Tibial nerve (tissue), 4 donors: ENCODE results near the gene USHBP1. TPM values are rescaled to one million over a fixed set of nuclear protein-coding genes. Genes with fewer than 3 reads are reported as not detected.

Experiments used
- DNase-seq, 2 donors: peaks; one replicate each; pipeline ENCODE4 v3.0.0-alpha.2; 2019; ENCODE audit warnings: low spot score in 2 of 2
- H3K27ac ChIP-seq, 4 donors: fragments of 200-600 bp; sonication (generic) in 3 of 4; one replicate each; pipeline ENCODE4 v1.5.1; 2017 to 2019; ENCODE audit warnings: mild to moderate bottlenecking in 1 of 4
- H3K27me3 ChIP-seq, 2 donors: fragments of 200-600 bp; sonication (generic) in 1 of 2; one replicate each; pipeline versions ENCODE4 v1.5.1 to v1.6.0; 2017 to 2019
- H3K36me3 ChIP-seq, 3 donors: fragments of 200-600 bp; sonication (generic); one replicate each; pipeline ENCODE4 v1.5.1; 2018 to 2019
- H3K4me1 ChIP-seq, 4 donors: fragments of 200-600 bp; sonication (generic) in 3 of 4; one replicate each; pipeline ENCODE4 v1.5.1; 2017 to 2019
- H3K4me3 ChIP-seq, 4 donors: fragments of 200-600 bp; sonication (generic) in 3 of 4; one replicate each; pipeline ENCODE4 v1.5.1; 2017 to 2019; ENCODE audit warnings: mild to moderate bottlenecking in 1 of 4, moderate library complexity in 1 of 4
- H3K9me3 ChIP-seq, 4 donors: fragments of 200-600 bp; sonication (generic) in 3 of 4; one replicate each; pipeline ENCODE4 v1.5.1; 2017 to 2019
- EP300 ChIP-seq, 2 donors: sonication (generic); formaldehyde crosslinking; IDR thresholded peaks; one replicate each; pipeline ENCODE4 v1.6.1; 2017; ENCODE audit warnings: antibody characterized with exemption in 2 of 2, mild to moderate bottlenecking in 1 of 2
- POLR2A ChIP-seq, 2 donors: fragments of 450-650 bp; IDR thresholded peaks; one replicate each; pipeline ENCODE4 v1.6.1; 2017; ENCODE audit warnings: antibody characterized with exemption in 2 of 2, mild to moderate bottlenecking in 2 of 2, moderate library complexity in 2 of 2
- WGBS, 2 donors: methylation state at CpG; one replicate each; pipeline ENCODE4 v1.1.5; 2018; 5-methylcytosine and 5-hydroxymethylcytosine counted together
- total RNA-seq, 4 donors: library from RNA; depleted of rRNA; stranded (reverse); fragments of >200 nt; gene quantifications; one replicate each; pipeline ENCODE4 v1.1.0, GENCODE V29; 2016
- TF ChIP-seq, protein P1 (sequence below), 5 experiments: fragments of 200-600 bp in 3 of 5; fragments of 450-650 bp in 2 of 5; sonication (generic) in 3 of 5; IDR thresholded peaks; one replicate each; pipeline ENCODE4 v1.5.1; 2016 to 2019; ENCODE audit warnings: antibody characterized with exemption in 5 of 5, mild to moderate bottlenecking in 3 of 5, moderate library complexity in 2 of 5

The USHBP1 gene
- total RNA-seq, 4 donors from 2014 or later: 3.1 to 29.4 (median 17.5) TPM

DNA sequence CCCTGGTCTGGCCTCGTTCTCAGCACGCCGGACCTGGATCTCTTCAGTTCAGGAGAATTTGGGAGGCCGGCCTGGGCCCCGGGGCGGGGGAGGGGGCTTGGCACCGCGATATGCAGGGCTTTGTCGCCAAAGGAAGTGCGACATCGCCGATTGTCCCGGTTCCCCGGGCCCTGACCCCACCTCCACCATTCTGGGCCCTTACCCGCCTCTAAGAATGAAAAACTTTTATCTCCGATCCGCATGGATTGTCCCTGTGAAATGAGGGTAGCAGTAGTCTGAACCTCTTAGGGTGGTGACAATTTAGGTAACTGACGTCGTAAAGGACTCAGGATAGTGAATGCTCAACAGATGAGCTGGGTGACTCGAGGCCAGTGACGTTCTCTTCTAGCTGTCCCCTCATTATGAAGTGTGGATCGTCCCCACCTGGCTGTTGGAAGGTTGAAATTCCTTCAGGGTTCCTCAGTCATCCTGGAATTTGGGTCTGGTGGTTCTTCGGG, 45.5 kb upstream of the USHBP1 start:
- H3K4me3 ChIP-seq: peak overlapping the region; percentile 67 to 91 (median 79)
- H3K27me3 ChIP-seq: no peaks in the 10 kb centered on the region
- no peak for DNase-seq
- H3K9me3 ChIP-seq: no peaks in the 10 kb centered on the region
- WGBS, 2 donors: 6 to 8% methylated on average over 14 to 23 of the region's 23 CpGs
- peaks cover 0 to 30% (median 0%) of the 10 kb centered on the region in 3 donors for H3K36me3 ChIP-seq
- H3K4me1 ChIP-seq: peaks cover 0 to 57% (median 24%) of the 10 kb centered on the region in 4 donors
- peak overlapping the region; percentile 43 to 92 (median 89) for H3K27ac ChIP-seq
- TF ChIP-seq EP300 (IDR thresholded peaks at IDR 0.05): no peak
- no peak for TF ChIP-seq POLR2A (IDR thresholded peaks at IDR 0.05)
- TF ChIP-seq, protein P1, sequence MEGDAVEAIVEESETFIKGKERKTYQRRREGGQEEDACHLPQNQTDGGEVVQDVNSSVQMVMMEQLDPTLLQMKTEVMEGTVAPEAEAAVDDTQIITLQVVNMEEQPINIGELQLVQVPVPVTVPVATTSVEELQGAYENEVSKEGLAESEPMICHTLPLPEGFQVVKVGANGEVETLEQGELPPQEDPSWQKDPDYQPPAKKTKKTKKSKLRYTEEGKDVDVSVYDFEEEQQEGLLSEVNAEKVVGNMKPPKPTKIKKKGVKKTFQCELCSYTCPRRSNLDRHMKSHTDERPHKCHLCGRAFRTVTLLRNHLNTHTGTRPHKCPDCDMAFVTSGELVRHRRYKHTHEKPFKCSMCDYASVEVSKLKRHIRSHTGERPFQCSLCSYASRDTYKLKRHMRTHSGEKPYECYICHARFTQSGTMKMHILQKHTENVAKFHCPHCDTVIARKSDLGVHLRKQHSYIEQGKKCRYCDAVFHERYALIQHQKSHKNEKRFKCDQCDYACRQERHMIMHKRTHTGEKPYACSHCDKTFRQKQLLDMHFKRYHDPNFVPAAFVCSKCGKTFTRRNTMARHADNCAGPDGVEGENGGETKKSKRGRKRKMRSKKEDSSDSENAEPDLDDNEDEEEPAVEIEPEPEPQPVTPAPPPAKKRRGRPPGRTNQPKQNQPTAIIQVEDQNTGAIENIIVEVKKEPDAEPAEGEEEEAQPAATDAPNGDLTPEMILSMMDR (IDR thresholded peaks at IDR 0.05): no peak

DNA sequence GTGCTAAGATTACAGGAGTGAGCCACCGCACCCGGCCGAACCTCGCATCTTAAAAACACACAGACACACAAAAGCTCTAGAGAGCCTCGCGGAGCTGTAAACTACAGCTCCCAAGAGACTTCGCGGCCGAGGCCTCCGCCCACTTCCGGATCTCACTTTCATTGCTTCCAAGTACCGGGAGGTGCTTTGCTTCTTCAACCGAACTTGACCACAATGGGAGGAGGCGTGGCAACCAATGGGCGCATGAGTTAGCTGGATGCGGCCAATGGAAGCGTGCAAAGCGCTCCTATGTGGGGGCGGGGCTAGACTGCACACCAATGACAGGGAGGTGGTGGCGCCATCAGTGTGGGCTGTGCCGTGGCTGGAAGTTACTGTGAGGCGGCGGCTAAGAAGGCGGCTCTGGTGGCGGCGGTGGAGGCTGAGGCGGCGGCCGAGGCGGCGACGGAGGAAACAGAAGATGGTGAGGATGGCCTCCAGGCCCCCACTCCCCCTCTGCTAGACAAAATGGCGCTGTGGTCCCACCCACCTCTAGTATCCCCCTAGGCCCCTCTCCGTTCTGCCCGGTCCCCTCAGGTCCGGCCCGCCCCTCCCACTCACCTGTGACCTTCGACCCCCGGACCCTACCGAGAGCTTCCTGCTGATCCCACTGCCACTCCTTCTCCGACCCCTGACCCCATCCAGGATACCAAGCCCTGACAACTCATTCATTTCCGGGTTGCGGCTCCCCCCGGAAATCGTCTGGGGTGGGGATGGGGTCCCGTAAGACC, 44.8 kb upstream of the USHBP1 start, which contains the start of gene DDA1:
TSS of gene DDA1 (plus strand) at position 366 of the 767 bp plus-strand sequence. CDS start at position 458, 92 bp downstream.
- peak; percentile 69 to 87 for TF ChIP-seq EP300 (IDR thresholded peaks at IDR 0.05)
- TF ChIP-seq POLR2A (IDR thresholded peaks at IDR 0.05): peak; percentile 27 to 62
- TF ChIP-seq, protein P1 (IDR thresholded peaks at IDR 0.05): peak in 1 of 5 experiments; percentile 38
- H3K4me1 ChIP-seq: peaks cover 0 to 63% (median 30%) of the 10 kb centered on the region in 4 donors
- H3K27me3 ChIP-seq: no peaks in the 10 kb centered on the region
- H3K9me3 ChIP-seq: no peaks in the 10 kb centered on the region
- peak within 1 kb of the TSS; percentile 43 to 92 (median 89) for H3K27ac ChIP-seq
- WGBS, 2 donors: 0 to 2% methylated on average over 31 to 32 of the region's 46 CpGs
- peaks cover 0 to 25% (median 0%) of the 10 kb centered on the region in 3 donors for H3K36me3 ChIP-seq
- peak; percentile 99 to 100 for DNase-seq
- peak within 1 kb of the TSS; percentile 67 to 91 (median 79) for H3K4me3 ChIP-seq

- peaks cover 0 to 11% (median 0%) of the 10 kb centered on the region in 3 donors for H3K36me3 ChIP-seq
- TF ChIP-seq POLR2A (IDR thresholded peaks at IDR 0.05): no peak
- TF ChIP-seq EP300 (IDR thresholded peaks at IDR 0.05): no peak
- TF ChIP-seq, protein P1 (IDR thresholded peaks at IDR 0.05): no peak
- no peak overlapping the region for H3K27ac ChIP-seq
- H3K9me3 ChIP-seq: no peaks in the 10 kb centered on the region
- WGBS, 2 donors: 89% methylated on average over 8 of the region's 8 CpGs
- no peak for DNase-seq
- peaks cover 0 to 76% (median 39%) of the 10 kb centered on the region in 4 donors for H3K4me1 ChIP-seq
- H3K4me3 ChIP-seq: no peak overlapping the region
- H3K27me3 ChIP-seq: no peaks in the 10 kb centered on the region
Observed at GRCh38 chr19:17307876-17308377, 43.4 kb upstream of the USHBP1 start.

- no peak for DNase-seq
- H3K27me3 ChIP-seq: no peaks in the 10 kb centered on the region
- no peaks in the 10 kb centered on the region for H3K9me3 ChIP-seq
- H3K27ac ChIP-seq: peak overlapping the region; percentile 81 to 90 (median 86)
- peaks cover 0 to 2% (median 0%) of the 10 kb centered on the region in 3 donors for H3K36me3 ChIP-seq
- peaks cover 0 to 75% (median 44%) of the 10 kb centered on the region in 4 donors for H3K4me1 ChIP-seq
- TF ChIP-seq, protein P1 (IDR thresholded peaks at IDR 0.05): no peak
- TF ChIP-seq POLR2A (IDR thresholded peaks at IDR 0.05): no peak
- TF ChIP-seq EP300 (IDR thresholded peaks at IDR 0.05): no peak
- peak overlapping the region; percentile 66 to 72 (median 68) for H3K4me3 ChIP-seq
- WGBS, 2 donors: 6 to 8% methylated on average over 25 to 26 of the region's 28 CpGs
Observed at GRCh38 chr19:17306285-17306714, 41.8 kb upstream of the USHBP1 start.
